Neural cell (in vitro differentiated cells): ENCODE data around the gene LHFPL6. TPM values are rescaled to one million over a fixed set of nuclear protein-coding genes. Genes with fewer than 3 reads are reported as not detected.
A peak's percentile ranks its signal among the peaks of the same experiment; 100 is the strongest.

Source experiments
- H2AFZ ChIP-seq: fragments of 200-600, 300-800 bp; sonication (generic), shearing (Covaris generic); 2 replicates; pipeline ENCODE4 v1.6.0; 2014; ENCODE audit warnings: low read depth, mild to moderate bottlenecking, antibody characterized with exemption, low read length, moderate library complexity
- H3F3A ChIP-seq: fragments of 200-600 bp; shearing (Covaris generic); 2 replicates; pipeline ENCODE4 v1.6.1; 2016; ENCODE audit warnings: mild to moderate bottlenecking, moderate library complexity, mixed read lengths, antibody characterized with exemption, low read length; ENCODE audit not compliant: insufficient read depth, poor library complexity, severe bottlenecking
- H3K27ac ChIP-seq: fragments of 200-600, 300-800 bp; sonication (generic), shearing (Covaris generic); 2 replicates; pipeline ENCODE4 v1.5.1; 2014; ENCODE audit warnings: mild to moderate bottlenecking, low read length, moderate library complexity
- H3K27me3 ChIP-seq: fragments of 300-800, 200-600 bp; sonication (generic), shearing (Covaris generic); 2 replicates; pipeline ENCODE4 v1.6.0; 2014; ENCODE audit warnings: mild to moderate bottlenecking, low read depth, low read length, moderate library complexity; ENCODE audit not compliant: insufficient read depth
- H3K36me3 ChIP-seq: fragments of 300-800, 200-600 bp; sonication (generic), shearing (Covaris generic); 2 replicates; pipeline ENCODE4 v1.5.1; 2014; ENCODE audit warnings: mild to moderate bottlenecking, antibody characterized with exemption, low read length, moderate library complexity; ENCODE audit not compliant: insufficient read depth
- H3K4me2 ChIP-seq: fragments of 300-800, 200-600 bp; sonication (generic), shearing (Covaris generic); 2 replicates; pipeline ENCODE4 v1.6.0; 2014; ENCODE audit warnings: mild to moderate bottlenecking, low read length
- H3K4me3 ChIP-seq: fragments of 300-800, 200-600 bp; sonication (generic), shearing (Covaris generic); 2 replicates; pipeline ENCODE4 v1.5.1; 2014; ENCODE audit warnings: mild to moderate bottlenecking, low read length, moderate library complexity
- H3K79me2 ChIP-seq: fragments of 200-600 bp; shearing (Covaris generic); replicated peaks from 2 replicates; pipeline ENCODE4 v1.6.0; 2014; ENCODE audit warnings: mild to moderate bottlenecking, low read length, moderate library complexity; ENCODE audit not compliant: insufficient read depth
- H3K9ac ChIP-seq: fragments of 300-800, 200-600 bp; sonication (generic), shearing (Covaris generic); 2 replicates; pipeline ENCODE4 v1.6.1; 2016; ENCODE audit warnings: mild to moderate bottlenecking, low read length, mixed read lengths
- H3K9me2 ChIP-seq: fragments of 200-600 bp; shearing (Covaris generic); 2 replicates; pipeline ENCODE4 v1.6.1; 2016; ENCODE audit warnings: mild to moderate bottlenecking, low read length, mixed read lengths; ENCODE audit not compliant: insufficient read depth
- H3K9me3 ChIP-seq: fragments of 200-600, 300-800 bp; sonication (generic), shearing (Covaris generic); 2 replicates; pipeline ENCODE4 v1.6.1; 2016; ENCODE audit warnings: mild to moderate bottlenecking, mixed run types, low read length, moderate library complexity, mixed read lengths
- H4K20me1 ChIP-seq: fragments of 200-600 bp; shearing (Covaris generic); 2 replicates; pipeline ENCODE4 v1.6.1; 2016; ENCODE audit warnings: mild to moderate bottlenecking, mixed run types; ENCODE audit not compliant: insufficient read depth
- CTCF ChIP-seq: fragments of 450-650 bp; IDR thresholded peaks from 2 replicates; pipeline ENCODE4 v1.5.1; 2014; ENCODE audit warnings: antibody characterized with exemption, mild to moderate bottlenecking, moderate library complexity; ENCODE audit not compliant: poor library complexity, severe bottlenecking
- EP300 ChIP-seq: fragments of 450-650 bp; conservative IDR thresholded peaks from 2 replicates; pipeline ENCODE4 v1.6.1; 2014; ENCODE audit warnings: antibody characterized with exemption, mild to moderate bottlenecking, moderate library complexity; ENCODE audit not compliant: poor library complexity, severe bottlenecking
- EZH2 ChIP-seq: fragments of 200-600, 300-800 bp; shearing (Covaris generic), sonication (generic); IDR thresholded peaks from 2 replicates; pipeline ENCODE4 v1.6.1; 2014; ENCODE audit warnings: antibody characterized with exemption, low read length, borderline replicate concordance, mild to moderate bottlenecking; ENCODE audit not compliant: insufficient read depth, poor library complexity, severe bottlenecking
- MXI1 ChIP-seq: fragments of 450-650 bp; conservative IDR thresholded peaks from 2 replicates; pipeline ENCODE4 v1.6.1; 2014; ENCODE audit warnings: antibody characterized with exemption, mild to moderate bottlenecking; ENCODE audit not compliant: poor library complexity, severe bottlenecking
- POLR2AphosphoS5 ChIP-seq: IDR thresholded peaks from 2 replicates; pipeline ENCODE4 v1.6.1; 2012
- RAD21 ChIP-seq: fragments of 450-650 bp; conservative IDR thresholded peaks from 2 replicates; pipeline ENCODE4 v1.6.1; 2014; ENCODE audit warnings: antibody characterized with exemption, mild to moderate bottlenecking, moderate library complexity
- REST ChIP-seq: IDR thresholded peaks from 2 replicates; pipeline ENCODE4 v1.6.1; 2012; ENCODE audit warnings: borderline replicate concordance
- SMC3 ChIP-seq: fragments of 450-650 bp; conservative IDR thresholded peaks from 2 replicates; pipeline ENCODE4 v1.6.1; 2014; ENCODE audit warnings: antibody characterized with exemption, mild to moderate bottlenecking, moderate library complexity; ENCODE audit not compliant: poor library complexity
- TAF1 ChIP-seq: IDR thresholded peaks from 2 replicates; pipeline ENCODE4 v1.6.1; 2012; ENCODE audit warnings: low read depth
- polyA plus RNA-seq: library from polyadenylated mRNA; depleted of rRNA; stranded (reverse); fragments of >200 nt; gene quantifications from 2 replicates; pipeline ENCODE4 v1.2.3, GENCODE V29; 2014

LHFPL6 gene
- polyA plus RNA-seq, 1 donor from 2014 or later = 36.3 TPM

GRCh38 chr13:39515224-39515714 lies 87.7 kb downstream of the LHFPL6 start:
- H3F3A ChIP-seq = peaks cover 16% of the 10 kb centered on the region
- H3K27ac ChIP-seq = peak overlapping the region; percentile 90
- H3K4me3 ChIP-seq = peak overlapping the region; percentile 51
- H3K4me2 ChIP-seq = peak overlapping the region; percentile 69
- no peaks in the 10 kb centered on the region for H3K36me3 ChIP-seq
- peak overlapping the region; percentile 62 for H3K9ac ChIP-seq
- H3K9me3 ChIP-seq = no peaks in the 10 kb centered on the region
- peaks cover 3% of the 10 kb centered on the region for H3K79me2 ChIP-seq
- TF ChIP-seq EP300 (peak; percentile 94), POLR2AphosphoS5 (peak; percentile 88), RAD21 (peak; percentile 56), MXI1 (peak; percentile 31), CTCF (no peak), SMC3 (peak; percentile 56), EZH2 (no peak), REST (peak; percentile 77), TAF1 (no peak)
- H2AFZ ChIP-seq = peak overlapping the region; percentile 28
- H3K27me3 ChIP-seq = no peaks in the 10 kb centered on the region
- H3K9me2 ChIP-seq = no peaks in the 10 kb centered on the region
- no peaks in the 10 kb centered on the region for H4K20me1 ChIP-seq

GRCh38 chr13:39512687-39513086 lies 90.3 kb downstream of the LHFPL6 start:
- no peaks in the 10 kb centered on the region for H3K36me3 ChIP-seq
- peaks cover 16% of the 10 kb centered on the region for H3F3A ChIP-seq
- no peaks in the 10 kb centered on the region for H3K9me2 ChIP-seq
- no peak overlapping the region for H3K4me2 ChIP-seq
- no peak overlapping the region for H3K9ac ChIP-seq
- H2AFZ ChIP-seq = no peak overlapping the region
- TF ChIP-seq TAF1 (no peak), EP300 (no peak), REST (no peak), CTCF (no peak), POLR2AphosphoS5 (no peak), MXI1 (no peak), EZH2 (no peak)
- H3K4me3 ChIP-seq = no peak overlapping the region
- H3K9me3 ChIP-seq = no peaks in the 10 kb centered on the region
- H3K79me2 ChIP-seq = peaks cover 18% of the 10 kb centered on the region
- no peaks in the 10 kb centered on the region for H4K20me1 ChIP-seq
- no peak overlapping the region for H3K27ac ChIP-seq
- no peaks in the 10 kb centered on the region for H3K27me3 ChIP-seq
